ENCODE measurements around the gene PTPRN2. TPM values are rescaled to one million over a fixed set of nuclear protein-coding genes. Genes with fewer than 3 reads are reported as not detected.
A peak's percentile ranks its signal among the peaks of the same experiment; 100 is the strongest.

Gene PTPRN2
- total and polyA plus RNA-seq, 2 donors (not counting 3 experiments of a cell fraction or from before 2014, with no cell fraction given), result 0.62 to 0.88 TPM

- Histone ChIP-seq H3K4me3 (replicated peaks in 1 of 3; ENCODE audit: insufficient read depth in 1 of 3, low read depth in 1 of 3, low read length in 3 of 3) (no peak overlapping the region), H3K9ac (replicated peaks; ENCODE audit: extremely low read depth, insufficient read depth, low read length) (no peak overlapping the region), H2AFZ (ENCODE audit: low read depth, low read length) (no peak overlapping the region), H3K9me3 (replicated peaks; ENCODE audit: control insufficient read depth, insufficient read depth, low read length) (no peaks in the 10 kb centered on the region), H4K20me1 (replicated peaks; ENCODE audit: control insufficient read depth, extremely low read depth, insufficient read depth, low read length) (no peaks in the 10 kb centered on the region), H3K4me2 (ENCODE audit: insufficient read depth, low read length) (no peak overlapping the region), H3K4me1 (ENCODE audit: control insufficient read depth, extremely low read depth, insufficient read depth, low read length) (no peaks in the 10 kb centered on the region), H3K79me2 (ENCODE audit: control insufficient read depth, insufficient read depth, low read length) (no peaks in the 10 kb centered on the region), H3K27me3 (ENCODE audit: control insufficient read depth in 2 of 2, insufficient read depth in 2 of 2, low read length in 2 of 2) (peaks cover 61 to 85% of the 10 kb centered on the region in 2 experiments), H3K36me3 (ENCODE audit: control insufficient read depth in 2 of 2, extremely low read depth in 1 of 2, insufficient read depth in 2 of 2, low read length in 2 of 2) (no peaks in the 10 kb centered on the region), H3K9me1 (replicated peaks; ENCODE audit: control insufficient read depth, extremely low read depth, insufficient read depth, low read length) (no peaks in the 10 kb centered on the region), H3K27ac (ENCODE audit: insufficient read depth, low read depth, low read length) (no peak overlapping the region)
- FAIRE-seq, result no peak
- no peak for TF ChIP-seq CTCF (IDR thresholded peaks at IDR 0.05; ENCODE audit: extremely low read depth in 1 of 2, insufficient read depth in 1 of 2, low read depth in 1 of 2, low read length in 2 of 2)
- dilution Hi-C loops (cut with MboI; ENCODE audit: extremely low pct_ligation_motif_present, low sequenced_read_pairs) (no loop called here), intact Hi-C loops (cut with micrococcal nuclease) (no loop called here)
- ChIA-PET POLR2A (no interaction called here), CTCF (no interaction called here)
- DNase-seq (ENCODE audit: low read depth, low spot score), result no peak
- no TSS peak for BruUV-seq (replicated peaks)
Measured at GRCh38 chr7:157690058-157690832, 897.4 kb downstream of the PTPRN2 start.

GRCh38 chr7:157689269-157690057 lies 898.2 kb downstream of the PTPRN2 start:
- Histone ChIP-seq H3K27ac (ENCODE audit: insufficient read depth, low read depth, low read length) (no peak overlapping the region), H3K9me1 (replicated peaks; ENCODE audit: control insufficient read depth, extremely low read depth, insufficient read depth, low read length) (no peaks in the 10 kb centered on the region), H3K4me1 (ENCODE audit: control insufficient read depth, extremely low read depth, insufficient read depth, low read length) (no peaks in the 10 kb centered on the region), H3K27me3 (ENCODE audit: control insufficient read depth in 2 of 2, insufficient read depth in 2 of 2, low read length in 2 of 2) (peaks cover 62 to 87% of the 10 kb centered on the region in 2 experiments), H3K9ac (replicated peaks; ENCODE audit: extremely low read depth, insufficient read depth, low read length) (no peak overlapping the region), H3K36me3 (ENCODE audit: control insufficient read depth in 2 of 2, extremely low read depth in 1 of 2, insufficient read depth in 2 of 2, low read length in 2 of 2) (no peaks in the 10 kb centered on the region), H3K4me3 (replicated peaks in 1 of 3; ENCODE audit: insufficient read depth in 1 of 3, low read depth in 1 of 3, low read length in 3 of 3) (no peak overlapping the region), H4K20me1 (replicated peaks; ENCODE audit: control insufficient read depth, extremely low read depth, insufficient read depth, low read length) (no peaks in the 10 kb centered on the region), H3K9me3 (replicated peaks; ENCODE audit: control insufficient read depth, insufficient read depth, low read length) (no peaks in the 10 kb centered on the region), H2AFZ (ENCODE audit: low read depth, low read length) (no peak overlapping the region), H3K79me2 (ENCODE audit: control insufficient read depth, insufficient read depth, low read length) (no peaks in the 10 kb centered on the region), H3K4me2 (ENCODE audit: insufficient read depth, low read length) (no peak overlapping the region)
- FAIRE-seq (no peak), DNase-seq (ENCODE audit: low read depth, low spot score) (no peak)
- no TSS peak for BruUV-seq (replicated peaks)
- POLR2A ChIA-PET, result no interaction called here
- TF ChIP-seq EZH2 (IDR thresholded peaks at IDR 0.05; ENCODE audit: borderline replicate concordance, low read depth, low read length, severe bottlenecking) (peak; percentile 71), MAX (IDR thresholded peaks at IDR 0.05; ENCODE audit: insufficient read depth, insufficient read length) (no peak), GATA2 (IDR thresholded peaks at IDR 0.05; ENCODE audit: insufficient read depth, insufficient read length, low read depth, low read length) (no peak), FOS (IDR thresholded peaks at IDR 0.05; ENCODE audit: borderline replicate concordance, insufficient read depth, low read length) (no peak), POLR2AphosphoS5 (IDR thresholded peaks at IDR 0.05; ENCODE audit: insufficient read depth, low read depth, low read length) (no peak), MYC (IDR thresholded peaks at IDR 0.05; ENCODE audit: low read depth, low read length) (no peak), POLR2A (IDR thresholded peaks at IDR 0.05; ENCODE audit: low read depth, low read length) (no peak)
- dilution Hi-C loops (cut with MboI; ENCODE audit: extremely low pct_ligation_motif_present, low sequenced_read_pairs), result no loop called here
- CTCF ChIA-PET, result no interaction called here
- intact Hi-C loops (cut with micrococcal nuclease), result no loop called here

All from endothelial cell of umbilical vein (primary cell).